K562 (cell line): ENCODE results near the gene MBP. TPM values are rescaled to one million over a fixed set of nuclear protein-coding genes. Genes with fewer than 3 reads are reported as not detected.

ENCODE experiments used
- ATAC-seq: fragments of 200-7000 bp; cut with Tn5 transposase; 3 replicates; pipeline ENCODE4 v1.9.1; 2020; ENCODE audit warnings: moderate library complexity
- BruUV-seq: library from RNA; stranded (reverse); fragments of 400-500 nt; replicated peaks from 2 replicates; lab custom pipeline; 2021; lab: Mats Ljungman, UMichigan
- CTCF ChIA-PET: fragments of 300-600 bp; formaldehyde crosslinking; extraction: SDS; loops from one replicate; lab custom pipeline; 2021; ENCODE audit warnings: low intra/inter-chr PET ratio; lab: Yijun Ruan, JAX
- POLR2A ChIA-PET: fragments of 300-600, 350-650 bp; sonication (Branson Sonifier 250); formaldehyde crosslinking; extraction: SDS; loops from one replicate; lab custom pipeline; 2021; ENCODE audit warnings: antibody characterized with exemption, inconsistent platforms; lab: Yijun Ruan, JAX
- DNase-seq, 4 experiments: peaks; one replicate each; pipeline versions ENCODE4 v3.0.0 to v3.0.0-alpha.2; 2011 to 2018; ENCODE audit warnings: low spot score in 3 of 4, mixed read lengths in 3 of 4; ENCODE audit errors: extremely low read depth in 1 of 4
- FAIRE-seq: peaks from 2 replicates; lab custom pipeline; 2011; peaks lifted over from hg19 to GRCh38; lab: Jason Lieb, UNC
- H2AFZ ChIP-seq: 2 replicates; pipeline ENCODE4 v1.6.0; 2011; ENCODE audit warnings: low read depth, low read length, control low read depth, inconsistent platforms
- H3K27ac ChIP-seq: fragments of 200-600 bp; 3 replicates; pipeline ENCODE4 v1.8.0; 2011; ENCODE audit warnings: low read depth, mild to moderate bottlenecking, control low read depth, inconsistent platforms, low read length, moderate library complexity, mixed read lengths; ENCODE audit errors: extremely low read depth
- H3K27me3 ChIP-seq, 2 experiments: fragments of 300-600 bp in 1 of 2; 2 replicates in 1 of 2; 3 replicates in 1 of 2; pipeline versions ENCODE4 v1.6.0 to v1.8.0; 2011; ENCODE audit warnings: inconsistent platforms in 2 of 2, low read length in 2 of 2, mild to moderate bottlenecking in 1 of 2, mixed read lengths in 1 of 2, moderate library complexity in 1 of 2; ENCODE audit not compliant: control insufficient read depth in 2 of 2, insufficient read depth in 2 of 2
- H3K36me3 ChIP-seq: fragments of 300-600 bp; 3 replicates; pipeline ENCODE4 v1.8.0; 2011; ENCODE audit warnings: mild to moderate bottlenecking, low read length, inconsistent platforms; ENCODE audit not compliant: control insufficient read depth, insufficient read depth
- H3K4me1 ChIP-seq, 2 experiments: fragments of 200-600 bp in 1 of 2; replicated peaks in 1 of 2; 2 replicates in 1 of 2; 3 replicates in 1 of 2; pipeline versions ENCODE4 v1.5.1 to v1.8.0; 2011; ENCODE audit warnings: inconsistent platforms in 2 of 2, low read length in 2 of 2, mild to moderate bottlenecking in 1 of 2, mixed read lengths in 1 of 2, moderate library complexity in 1 of 2; ENCODE audit not compliant: control insufficient read depth in 2 of 2, insufficient read depth in 2 of 2
- H3K4me2 ChIP-seq: 2 replicates; pipeline ENCODE4 v1.6.1; 2011; ENCODE audit warnings: low read length, control low read depth, inconsistent platforms, mixed read lengths; ENCODE audit not compliant: insufficient read depth
- H3K4me3 ChIP-seq: fragments of 200-600 bp; sonication (generic), shearing (Covaris generic); 2 replicates; pipeline ENCODE4 v1.5.1; 2016; ENCODE audit warnings: control low read depth, inconsistent platforms
- H3K79me2 ChIP-seq: fragments of 200-600 bp; 3 replicates; pipeline ENCODE4 v1.8.0; 2011; ENCODE audit warnings: low read length, inconsistent platforms; ENCODE audit not compliant: control insufficient read depth, insufficient read depth
- H3K9ac ChIP-seq, 2 experiments: 2 replicates each; pipeline versions ENCODE4 v1.6.0 to v1.6.1; 2011; ENCODE audit warnings: low read depth in 2 of 2, low read length in 2 of 2, control low read depth in 1 of 2, inconsistent platforms in 1 of 2, mild to moderate bottlenecking in 1 of 2, mixed read lengths in 1 of 2; ENCODE audit not compliant: insufficient read depth in 1 of 2
- H3K9me1 ChIP-seq: one replicate; pipeline ENCODE4 v1.6.0; 2011; ENCODE audit warnings: inconsistent platforms, mild to moderate bottlenecking, low read length, moderate library complexity; ENCODE audit not compliant: control insufficient read depth, insufficient read depth
- H3K9me3 ChIP-seq: replicated peaks from 2 replicates; pipeline ENCODE4 v1.5.1; 2011; ENCODE audit warnings: low read depth, low read length, inconsistent platforms; ENCODE audit not compliant: control insufficient read depth, insufficient read depth
- H4K20me1 ChIP-seq: replicated peaks from 2 replicates; pipeline ENCODE4 v1.6.1; 2011; ENCODE audit warnings: low read length, inconsistent platforms, mixed read lengths; ENCODE audit not compliant: control insufficient read depth, insufficient read depth
- ATF2 ChIP-seq: sonication (generic); formaldehyde crosslinking; IDR thresholded peaks from 2 replicates; pipeline ENCODE4 v1.8.1; 2022; ENCODE audit warnings: missing genetic modification reagents
- BHLHE40 ChIP-seq: IDR thresholded peaks from 2 replicates; pipeline ENCODE4 v1.6.1; 2011; ENCODE audit warnings: low read length, improper control_type of control experiment
- CHD4 ChIP-seq: fragments of 200-600 bp; sonication (generic); IDR thresholded peaks from 3 replicates; pipeline ENCODE4 v1.6.1; 2012; ENCODE audit warnings: low read depth, mild to moderate bottlenecking, mixed read lengths, low read length, inconsistent platforms; ENCODE audit not compliant: insufficient read depth, insufficient replicate concordance, poor library complexity, severe bottlenecking
- ESRRA ChIP-seq: fragments of 450-650 bp; IDR thresholded peaks from 2 replicates; pipeline ENCODE4 v1.6.1; 2014; ENCODE audit warnings: low read depth, mild to moderate bottlenecking, moderate library complexity, borderline replicate concordance
- HCFC1 ChIP-seq: IDR thresholded peaks from 2 replicates; pipeline ENCODE4 v1.6.1; 2012; ENCODE audit warnings: low read depth, low read length, improper control_type of control experiment
- HDAC8 ChIP-seq: fragments of 450-650 bp; IDR thresholded peaks from 2 replicates; pipeline ENCODE4 v1.6.1; 2016; ENCODE audit warnings: mild to moderate bottlenecking, missing genetic modification characterization, moderate library complexity, missing compliant biosample characterization
- NCOA2 ChIP-seq, 2 experiments: fragments of 450-650 bp; IDR thresholded peaks; 2 replicates each; pipeline ENCODE4 v1.6.1; 2018; ENCODE audit warnings: mild to moderate bottlenecking in 2 of 2, moderate library complexity in 1 of 2; ENCODE audit not compliant: partially characterized antibody in 2 of 2
- ZNF217 ChIP-seq: sonication (generic); formaldehyde crosslinking; IDR thresholded peaks from 2 replicates; pipeline ENCODE4 v1.8.0; 2022; ENCODE audit warnings: mild to moderate bottlenecking, missing genetic modification reagents
- WGBS: fragments of 100-300 bp; shearing (Covaris generic); methylation state at CpG from one replicate; pipeline ENCODE4 v1.1.6; 2016; ENCODE audit warnings: low coverage, mixed read lengths; ENCODE audit not compliant: insufficient coverage; ENCODE audit errors: missing lambda C conversion rate; 5-methylcytosine and 5-hydroxymethylcytosine counted together
- in situ Hi-C: fragments of 300-500 bp; cut with MboI; formaldehyde crosslinking; loops from 4 replicates; pipeline ENCODE4 v1.15.0; 2018; ENCODE audit warnings: inconsistent platforms, mixed read lengths
- intact Hi-C: fragments of 100-400 bp; cut with micrococcal nuclease; formaldehyde crosslinking; loops from 2 replicates; pipeline ENCODE4 v1.14.2; 2022
- polyA plus RNA-seq, 8 experiments: library from polyadenylated mRNA; depleted of rRNA in 4 of 8; stranded (reverse) in 5 of 8; unstranded in 3 of 8; fragments of >200 nt; fragmentation: Nextera tagmentation in 2 of 8; fragmentation: Illumina TruSeq in 1 of 8; extraction: Ambion mirVana in 2 of 8; extraction: Trizol in 1 of 8; gene quantifications; 2 replicates each; pipeline versions ENCODE4 v1.2.1 to v1.2.3, GENCODE V29; 2011 to 2014; ENCODE audit warnings: inconsistent platforms in 1 of 8, missing spikeins in 1 of 8
- total RNA-seq, 7 experiments: library from RNA; depleted of rRNA in 6 of 7; stranded (reverse); fragments of >200 nt in 6 of 7; fragmentation: Illumina TruSeq in 2 of 7; extraction: Trizol in 2 of 7; gene quantifications; 2 replicates each; pipeline versions ENCODE4 v1.2.1 to v1.2.3, GENCODE V29; 2011 to 2021; ENCODE audit warnings: low replicate concordance in 1 of 7
- TF ChIP-seq, protein P1 (sequence below): sonication (generic); formaldehyde crosslinking; IDR thresholded peaks from 2 replicates; pipeline ENCODE4 v1.8.0; 2022; ENCODE audit warnings: missing genetic modification reagents, mild to moderate bottlenecking, moderate library complexity, borderline replicate concordance
- TF ChIP-seq, protein P2 (sequence below): fragments of 250-450 bp; sonication (Bioruptor Pico); IDR thresholded peaks from 2 replicates; pipeline ENCODE4 v1.8.0; 2021; ENCODE audit warnings: moderate library complexity, mild to moderate bottlenecking, inconsistent platforms

The MBP gene
- total and polyA plus RNA-seq, 9 of the 15 experiments (the other 6 are each of a cell fraction or from before 2014, with no cell fraction given): 0.09 TPM; not detected in 8

GRCh38 chr18:77178559-77178958, 46.0 kb upstream of the MBP start:
- H3K9me3 ChIP-seq: no peaks in the 10 kb centered on the region
- in situ Hi-C loops: no loop called here
- CTCF ChIA-PET: no interaction called here
- H3K9me1 ChIP-seq: no peaks in the 10 kb centered on the region
- H4K20me1 ChIP-seq: no peaks in the 10 kb centered on the region
- FAIRE-seq: no peak
- no peak for ATAC-seq
- 0% methylated on average over 7 of the region's 7 CpGs for WGBS
- H3K9ac ChIP-seq: no peak overlapping the region
- no peak for DNase-seq
- no TSS peak for BruUV-seq
- H2AFZ ChIP-seq: no peak overlapping the region
- no peaks in the 10 kb centered on the region for H3K4me1 ChIP-seq
- POLR2A ChIA-PET: no interaction called here
- H3K27me3 ChIP-seq: no peaks in the 10 kb centered on the region
- TF ChIP-seq ESRRA (no peak), HCFC1 (no peak), BHLHE40 (no peak), CHD4 (no peak), ZNF217 (CRISPR knock-in tag) (no peak), NCOA2 (IDR thresholded peaks at IDR 0.05; ENCODE audit: partially characterized antibody in 2 of 2) (no peak), HDAC8 (no peak), ATF2 (CRISPR knock-in tag) (no peak)
- TF ChIP-seq, protein P1, sequence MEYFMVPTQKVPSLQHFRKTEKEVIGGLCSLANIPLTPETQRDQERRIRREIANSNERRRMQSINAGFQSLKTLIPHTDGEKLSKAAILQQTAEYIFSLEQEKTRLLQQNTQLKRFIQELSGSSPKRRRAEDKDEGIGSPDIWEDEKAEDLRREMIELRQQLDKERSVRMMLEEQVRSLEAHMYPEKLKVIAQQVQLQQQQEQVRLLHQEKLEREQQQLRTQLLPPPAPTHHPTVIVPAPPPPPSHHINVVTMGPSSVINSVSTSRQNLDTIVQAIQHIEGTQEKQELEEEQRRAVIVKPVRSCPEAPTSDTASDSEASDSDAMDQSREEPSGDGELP (CRISPR knock-in tag): no peak
- TF ChIP-seq, protein P2, sequence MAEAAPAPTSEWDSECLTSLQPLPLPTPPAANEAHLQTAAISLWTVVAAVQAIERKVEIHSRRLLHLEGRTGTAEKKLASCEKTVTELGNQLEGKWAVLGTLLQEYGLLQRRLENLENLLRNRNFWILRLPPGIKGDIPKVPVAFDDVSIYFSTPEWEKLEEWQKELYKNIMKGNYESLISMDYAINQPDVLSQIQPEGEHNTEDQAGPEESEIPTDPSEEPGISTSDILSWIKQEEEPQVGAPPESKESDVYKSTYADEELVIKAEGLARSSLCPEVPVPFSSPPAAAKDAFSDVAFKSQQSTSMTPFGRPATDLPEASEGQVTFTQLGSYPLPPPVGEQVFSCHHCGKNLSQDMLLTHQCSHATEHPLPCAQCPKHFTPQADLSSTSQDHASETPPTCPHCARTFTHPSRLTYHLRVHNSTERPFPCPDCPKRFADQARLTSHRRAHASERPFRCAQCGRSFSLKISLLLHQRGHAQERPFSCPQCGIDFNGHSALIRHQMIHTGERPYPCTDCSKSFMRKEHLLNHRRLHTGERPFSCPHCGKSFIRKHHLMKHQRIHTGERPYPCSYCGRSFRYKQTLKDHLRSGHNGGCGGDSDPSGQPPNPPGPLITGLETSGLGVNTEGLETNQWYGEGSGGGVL (CRISPR knock-in tag): no peak
- no peaks in the 10 kb centered on the region for H3K36me3 ChIP-seq
- no peak overlapping the region for H3K27ac ChIP-seq
- no peak overlapping the region for H3K4me3 ChIP-seq
- no peaks in the 10 kb centered on the region for H3K79me2 ChIP-seq
- intact Hi-C loops: no loop called here
- H3K4me2 ChIP-seq: no peak overlapping the region
